Right atrium auricular region (tissue), 2 donors: ENCODE results near the gene PNPLA7. TPM values are rescaled to one million over a fixed set of nuclear protein-coding genes. Genes with fewer than 3 reads are reported as not detected.

ENCODE experiments used
- DNase-seq: peaks from one replicate; pipeline ENCODE4 v3.0.0-alpha.2; 2019; ENCODE audit warnings: low spot score
- H3K27ac ChIP-seq, 2 donors: fragments of 200-600 bp; sonication (generic); 1 replicate in 1 of 2; 2 replicates in 1 of 2; pipeline ENCODE4 v1.5.1; 2016 to 2019
- H3K27me3 ChIP-seq, 2 donors: fragments of 200-600 bp; sonication (generic); one replicate each; pipeline versions ENCODE4 v1.5.1 to v1.6.0; 2017 to 2019
- H3K36me3 ChIP-seq: fragments of 200-600 bp; sonication (generic); one replicate; pipeline ENCODE4 v1.5.1; 2016
- H3K4me1 ChIP-seq, 2 donors: fragments of 200-600 bp; sonication (generic); one replicate each; pipeline versions ENCODE4 v1.5.1 to v1.6.0; 2017 to 2019
- H3K4me3 ChIP-seq, 2 donors: fragments of 200-600 bp; sonication (generic); 1 replicate in 1 of 2; 2 replicates in 1 of 2; pipeline ENCODE4 v1.5.1; 2017 to 2019; ENCODE audit warnings: mild to moderate bottlenecking in 1 of 2, moderate library complexity in 1 of 2
- H3K9me3 ChIP-seq, 2 donors: fragments of 200-600 bp; sonication (generic); one replicate each; pipeline ENCODE4 v1.5.1; 2019
- CTCF ChIP-seq, 2 donors: fragments of 200-600 bp; sonication (generic); IDR thresholded peaks; one replicate each; pipeline ENCODE4 v1.5.1; 2019; ENCODE audit warnings: antibody characterized with exemption in 2 of 2
- total RNA-seq, 2 donors: library from RNA; depleted of rRNA; stranded (reverse); fragments of >200 nt; gene quantifications; one replicate each; pipeline ENCODE4 v1.1.0, GENCODE V29; 2016

Gene PNPLA7
- total RNA-seq, 2 donors from 2014 or later: 4.4 to 4.6 TPM

- Histone ChIP-seq H3K4me1 (peaks cover 0 to 51% of the 10 kb centered on the region in 2 donors), H3K9me3 (no peaks in the 10 kb centered on the region), H3K27ac (peak overlapping the region; percentile 84 to 87), H3K4me3 (peak overlapping the region; percentile 90 to 98), H3K36me3 (peaks cover 29% of the 10 kb centered on the region), H3K27me3 (no peaks in the 10 kb centered on the region)
- no peak for TF ChIP-seq CTCF (IDR thresholded peaks at IDR 0.05)
- no peak for DNase-seq
Observed at GRCh38 chr9:137579259-137579604, 29.0 kb upstream of the PNPLA7 start.

GRCh38 chr9:137578518-137579258 lies 28.5 kb upstream of the PNPLA7 start, which contains the start of gene DPH7:
DPH7 (minus strand) TSS chr9:137578925; CDS start chr9:137578777, 148 bp downstream.
- H3K27me3 ChIP-seq: no peaks in the 10 kb centered on the region
- peak within 1 kb of the TSS; percentile 84 to 87 for H3K27ac ChIP-seq
- H3K4me3 ChIP-seq: peak within 1 kb of the TSS; percentile 90 to 98
- no peaks in the 10 kb centered on the region for H3K9me3 ChIP-seq
- peak; percentile 96 to 98 for TF ChIP-seq CTCF (IDR thresholded peaks at IDR 0.05)
- peaks cover 34% of the 10 kb centered on the region for H3K36me3 ChIP-seq
- peaks cover 0 to 54% of the 10 kb centered on the region in 2 donors for H3K4me1 ChIP-seq
- peak; percentile 89 for DNase-seq

DNA sequence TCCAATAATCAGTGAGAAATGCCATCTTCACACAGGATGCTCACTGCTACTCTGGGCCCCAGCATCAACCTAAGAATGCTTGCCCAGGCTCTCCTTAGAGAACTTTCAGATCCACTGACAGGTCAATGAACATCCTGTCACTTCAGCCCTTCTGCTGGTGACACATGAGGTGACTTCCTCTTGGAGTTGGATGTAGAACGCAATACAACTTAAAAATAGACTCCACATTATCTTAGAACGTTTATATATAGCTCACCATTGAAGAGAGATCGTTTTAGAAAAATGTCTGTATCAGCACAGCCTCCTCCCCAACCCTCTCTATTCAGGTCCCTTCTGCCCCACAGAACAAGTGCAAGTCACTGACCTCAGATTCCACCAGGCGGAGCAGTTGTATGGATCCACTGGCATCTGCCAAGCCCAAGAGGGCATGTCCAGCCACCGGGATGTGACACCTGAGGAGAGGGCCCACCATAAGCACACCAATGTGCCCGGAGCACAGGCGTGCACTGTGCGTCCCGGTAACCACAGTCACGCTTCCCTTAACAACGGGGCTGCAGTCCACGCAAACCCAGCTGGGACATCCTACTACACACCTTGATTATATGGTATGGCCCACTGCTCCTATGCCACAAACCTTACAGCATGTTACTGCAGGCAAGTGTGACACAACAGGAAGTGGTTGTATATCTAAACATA lies 25.7 kb upstream of the PNPLA7 start:
- Histone ChIP-seq H3K9me3 (no peaks in the 10 kb centered on the region), H3K27ac (peak overlapping the region; percentile 66 to 70), H3K4me1 (peaks cover 0 to 54% of the 10 kb centered on the region in 2 donors), H3K27me3 (no peaks in the 10 kb centered on the region), H3K36me3 (peaks cover 24% of the 10 kb centered on the region), H3K4me3 (peak overlapping the region in 1 of 2 donors; percentile 4)
- no peak for DNase-seq
- TF ChIP-seq CTCF (IDR thresholded peaks at IDR 0.05): no peak

DNA sequence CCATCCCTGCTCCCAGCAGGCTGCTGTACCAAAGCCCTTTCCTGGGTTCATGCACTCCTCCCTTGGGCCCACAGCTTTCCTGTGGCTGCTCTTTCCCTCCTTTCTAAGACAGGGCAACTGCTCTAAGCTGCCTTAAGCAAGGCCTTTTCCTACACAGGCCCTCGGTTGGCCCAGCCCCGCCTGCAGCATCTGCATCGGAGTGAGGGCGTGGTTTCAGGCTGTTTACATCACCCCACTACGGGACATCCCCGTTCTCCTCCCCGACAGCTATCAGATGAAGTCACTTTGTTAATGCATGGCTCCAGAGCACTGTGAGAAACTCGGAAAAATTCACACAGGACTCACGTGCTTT lies 25.1 kb upstream of the PNPLA7 start:
- Histone ChIP-seq H3K27me3 (no peaks in the 10 kb centered on the region), H3K4me1 (peaks cover 0 to 54% of the 10 kb centered on the region in 2 donors), H3K4me3 (no peak overlapping the region), H3K36me3 (peaks cover 24% of the 10 kb centered on the region), H3K27ac (peak overlapping the region; percentile 56 to 66), H3K9me3 (no peaks in the 10 kb centered on the region)
- DNase-seq: no peak
- TF ChIP-seq CTCF (IDR thresholded peaks at IDR 0.05): no peak

GRCh38 chr9:137574192-137574591 lies 24.0 kb upstream of the PNPLA7 start:
- Histone ChIP-seq H3K4me1 (peaks cover 0 to 47% of the 10 kb centered on the region in 2 donors), H3K9me3 (no peaks in the 10 kb centered on the region), H3K36me3 (peaks cover 24% of the 10 kb centered on the region), H3K27me3 (no peaks in the 10 kb centered on the region), H3K27ac (peak overlapping the region; percentile 56 to 66), H3K4me3 (no peak overlapping the region)
- TF ChIP-seq CTCF (IDR thresholded peaks at IDR 0.05): no peak
- no peak for DNase-seq
